BE2C (cell line): ENCODE measurements around the gene PPP1R11.
A peak's percentile ranks its signal among the peaks of the same experiment; 100 is the strongest.

Experiments used
- DNase-seq: peaks from one replicate; pipeline ENCODE4 v3.0.0-alpha.2; 2020
- H3K27me3 ChIP-seq: fragments of 250-450 bp; sonication (Bioruptor Pico); 2 replicates; pipeline ENCODE4 v1.5.1; 2020; ENCODE audit warnings: mild to moderate bottlenecking
- H3K36me3 ChIP-seq: fragments of 250-450 bp; sonication (Bioruptor Pico); 2 replicates; pipeline ENCODE4 v1.5.1; 2020; ENCODE audit warnings: mild to moderate bottlenecking
- H3K4me1 ChIP-seq: fragments of 250-450 bp; sonication (Bioruptor Pico); 2 replicates; pipeline ENCODE4 v1.5.1; 2020
- H3K4me3 ChIP-seq: 2 replicates; pipeline ENCODE4 v1.5.1; 2011; ENCODE audit warnings: low read depth, low read length
- H3K9me3 ChIP-seq: fragments of 250-450 bp; sonication (Bioruptor Pico); 2 replicates; pipeline ENCODE4 v1.5.1; 2020
- TF ChIP-seq, protein P1 (sequence below): IDR thresholded peaks from 2 replicates; pipeline ENCODE4 v1.5.1; 2012; ENCODE audit warnings: mild to moderate bottlenecking, low read depth, low read length

Gene PPP1R11

DNA sequence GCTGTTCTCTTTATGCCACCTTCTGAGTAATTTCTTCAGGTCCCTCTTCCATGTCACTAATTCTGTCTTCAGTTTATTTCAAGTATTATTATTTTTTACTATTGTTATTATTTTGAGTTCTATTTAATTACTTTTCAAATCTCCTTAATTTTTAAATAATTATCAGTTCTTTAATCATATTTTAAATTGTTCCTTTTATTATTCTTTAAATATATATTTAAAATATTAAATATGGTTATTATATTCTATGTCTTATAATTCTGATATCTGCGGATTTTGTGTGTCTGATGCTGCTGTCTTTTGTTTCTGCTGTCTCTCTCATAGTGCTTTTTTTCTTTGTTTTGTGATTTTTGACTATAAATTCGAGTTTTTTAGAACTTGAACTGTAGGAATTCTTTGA lies 3.7 kb upstream of the PPP1R11 start:
- no peaks in the 10 kb centered on the region; the same call in 1 of the 2 replicates for H3K36me3 ChIP-seq
- TF ChIP-seq, protein P1, sequence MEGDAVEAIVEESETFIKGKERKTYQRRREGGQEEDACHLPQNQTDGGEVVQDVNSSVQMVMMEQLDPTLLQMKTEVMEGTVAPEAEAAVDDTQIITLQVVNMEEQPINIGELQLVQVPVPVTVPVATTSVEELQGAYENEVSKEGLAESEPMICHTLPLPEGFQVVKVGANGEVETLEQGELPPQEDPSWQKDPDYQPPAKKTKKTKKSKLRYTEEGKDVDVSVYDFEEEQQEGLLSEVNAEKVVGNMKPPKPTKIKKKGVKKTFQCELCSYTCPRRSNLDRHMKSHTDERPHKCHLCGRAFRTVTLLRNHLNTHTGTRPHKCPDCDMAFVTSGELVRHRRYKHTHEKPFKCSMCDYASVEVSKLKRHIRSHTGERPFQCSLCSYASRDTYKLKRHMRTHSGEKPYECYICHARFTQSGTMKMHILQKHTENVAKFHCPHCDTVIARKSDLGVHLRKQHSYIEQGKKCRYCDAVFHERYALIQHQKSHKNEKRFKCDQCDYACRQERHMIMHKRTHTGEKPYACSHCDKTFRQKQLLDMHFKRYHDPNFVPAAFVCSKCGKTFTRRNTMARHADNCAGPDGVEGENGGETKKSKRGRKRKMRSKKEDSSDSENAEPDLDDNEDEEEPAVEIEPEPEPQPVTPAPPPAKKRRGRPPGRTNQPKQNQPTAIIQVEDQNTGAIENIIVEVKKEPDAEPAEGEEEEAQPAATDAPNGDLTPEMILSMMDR = no peak
- DNase-seq = no peak
- no peaks in the 10 kb centered on the region for H3K27me3 ChIP-seq
- H3K4me3 ChIP-seq = no peak overlapping the region
- H3K9me3 ChIP-seq = no peaks in the 10 kb centered on the region; the same call in 1 of the 2 replicates
- peaks cover 3% of the 10 kb centered on the region; the same call in 1 of the 2 replicates for H3K4me1 ChIP-seq

GRCh38 chr6:30066082-30066481 lies 916 bp upstream of the PPP1R11 start:
- Histone ChIP-seq H3K9me3 (no peaks in the 10 kb centered on the region; the same call in 1 of the 2 replicates), H3K4me3 (peak overlapping the region; percentile 81), H3K4me1 (peaks cover 3% of the 10 kb centered on the region; the same call in 1 of the 2 replicates), H3K27me3 (peaks cover 1% of the 10 kb centered on the region), H3K36me3 (no peaks in the 10 kb centered on the region; the same call in none of the 2 replicates)
- TF ChIP-seq, protein P1 = no peak
- DNase-seq = no peak

GRCh38 chr6:30067460-30068139 lies 602 bp downstream of the PPP1R11 start:
- TF ChIP-seq, protein P1 = no peak
- Histone ChIP-seq H3K4me3 (peak overlapping the region; percentile 81), H3K4me1 (peaks cover 3% of the 10 kb centered on the region; the same call in 1 of the 2 replicates), H3K36me3 (no peaks in the 10 kb centered on the region; the same call in none of the 2 replicates), H3K27me3 (peaks cover 14% of the 10 kb centered on the region), H3K9me3 (no peaks in the 10 kb centered on the region; the same call in 1 of the 2 replicates)
- peak; percentile 84 for DNase-seq

DNA sequence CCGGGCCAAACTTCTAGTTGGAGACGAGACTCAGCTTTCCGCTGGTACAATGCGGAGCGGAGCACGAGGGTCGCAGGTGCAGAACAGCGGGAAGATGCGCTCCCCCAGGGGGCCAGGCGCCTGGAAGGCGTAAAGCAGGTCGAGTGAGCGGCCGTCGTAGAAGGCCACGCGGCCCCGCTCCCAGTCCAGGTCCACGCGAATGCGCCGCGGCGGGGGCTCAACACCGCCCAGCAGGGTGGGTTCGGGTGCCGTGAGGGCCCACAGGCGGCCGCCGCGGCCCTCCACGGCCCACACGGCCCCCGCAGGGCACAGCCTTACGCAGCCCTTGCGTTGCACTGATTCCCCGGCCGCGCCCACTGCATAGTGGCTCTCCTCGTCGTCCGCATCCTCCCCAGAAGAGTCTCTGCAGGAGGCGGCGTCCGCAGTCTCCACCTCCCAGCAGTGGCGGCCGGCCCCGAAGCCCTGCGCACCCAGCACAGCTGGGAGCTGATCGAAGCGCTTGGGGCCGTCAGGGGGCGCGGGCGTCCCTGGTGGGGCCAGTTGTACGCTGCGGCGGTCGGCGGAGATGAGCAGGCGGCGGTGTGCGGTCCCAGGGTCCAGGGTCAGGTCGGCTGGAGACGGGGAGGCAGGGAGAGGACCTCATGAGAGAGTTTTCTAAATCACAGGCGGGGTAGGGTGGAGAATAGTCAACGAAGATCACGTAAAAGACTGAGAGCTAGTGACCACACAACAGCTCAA lies 4.3 kb downstream of the PPP1R11 start:
- H3K4me1 ChIP-seq = peaks cover 3% of the 10 kb centered on the region; the same call in 1 of the 2 replicates
- H3K9me3 ChIP-seq = no peaks in the 10 kb centered on the region; the same call in 1 of the 2 replicates
- H3K27me3 ChIP-seq = peaks cover 47% of the 10 kb centered on the region
- H3K36me3 ChIP-seq = no peaks in the 10 kb centered on the region; the same call in 1 of the 2 replicates
- H3K4me3 ChIP-seq = peak overlapping the region; percentile 17
- TF ChIP-seq, protein P1 = peak; percentile 24; the same call in 1 of the 2 replicates
- peak; percentile 70 for DNase-seq

DNA sequence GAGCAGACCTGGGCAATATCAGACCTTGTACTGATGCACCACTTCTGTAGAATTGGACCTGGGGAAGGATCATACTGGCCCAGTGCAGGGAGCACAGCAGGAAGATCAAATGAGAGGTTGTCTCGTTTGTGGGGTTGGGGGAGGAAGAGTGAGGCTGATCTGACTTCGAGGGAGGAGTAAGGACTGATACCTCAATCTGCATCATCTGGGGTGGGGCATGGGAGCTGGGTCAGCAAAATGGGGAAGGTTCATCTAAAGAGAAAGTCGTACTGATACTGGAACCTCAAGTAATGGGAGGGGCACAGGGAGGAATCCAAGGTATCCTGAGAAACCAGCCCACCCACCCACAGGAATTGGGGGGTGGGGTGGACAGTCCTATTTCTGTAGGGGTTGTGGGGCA lies 4.9 kb downstream of the PPP1R11 start:
- no peaks in the 10 kb centered on the region; the same call in 1 of the 2 replicates for H3K9me3 ChIP-seq
- DNase-seq = no peak
- TF ChIP-seq, protein P1 = no peak
- H3K4me3 ChIP-seq = peak overlapping the region; percentile 17
- H3K4me1 ChIP-seq = peaks cover 3% of the 10 kb centered on the region; the same call in 1 of the 2 replicates
- peaks cover 53% of the 10 kb centered on the region for H3K27me3 ChIP-seq
- no peaks in the 10 kb centered on the region; the same call in 1 of the 2 replicates for H3K36me3 ChIP-seq
